SK-N-SH treated with all-trans-retinoic acid at 6 μM for 48 hours (cell line): ENCODE results near the gene SNUPN.

ENCODE experiments used
- ARNTL ChIP-seq: fragments of 450-650 bp; formaldehyde crosslinking; IDR thresholded peaks from 2 replicates; pipeline ENCODE4 v1.5.0; 2020; ENCODE audit warnings: low read depth, mild to moderate bottlenecking, moderate library complexity, borderline replicate concordance
- CSDC2 ChIP-seq: fragments of 250-450 bp; sonication (Bioruptor Pico); IDR thresholded peaks from 2 replicates; pipeline ENCODE4 v1.5.0; 2020; ENCODE audit warnings: mild to moderate bottlenecking, moderate library complexity
- TF ChIP-seq, protein P1 (sequence below): fragments of 250-450 bp; sonication (Bioruptor Pico); IDR thresholded peaks from 2 replicates; pipeline ENCODE4 v1.5.1; 2021; ENCODE audit warnings: mild to moderate bottlenecking, moderate library complexity

- TF ChIP-seq ARNTL (CRISPR knock-in tag) (no peak), CSDC2 (CRISPR knock-in tag) (no peak)
- TF ChIP-seq, protein P1, sequence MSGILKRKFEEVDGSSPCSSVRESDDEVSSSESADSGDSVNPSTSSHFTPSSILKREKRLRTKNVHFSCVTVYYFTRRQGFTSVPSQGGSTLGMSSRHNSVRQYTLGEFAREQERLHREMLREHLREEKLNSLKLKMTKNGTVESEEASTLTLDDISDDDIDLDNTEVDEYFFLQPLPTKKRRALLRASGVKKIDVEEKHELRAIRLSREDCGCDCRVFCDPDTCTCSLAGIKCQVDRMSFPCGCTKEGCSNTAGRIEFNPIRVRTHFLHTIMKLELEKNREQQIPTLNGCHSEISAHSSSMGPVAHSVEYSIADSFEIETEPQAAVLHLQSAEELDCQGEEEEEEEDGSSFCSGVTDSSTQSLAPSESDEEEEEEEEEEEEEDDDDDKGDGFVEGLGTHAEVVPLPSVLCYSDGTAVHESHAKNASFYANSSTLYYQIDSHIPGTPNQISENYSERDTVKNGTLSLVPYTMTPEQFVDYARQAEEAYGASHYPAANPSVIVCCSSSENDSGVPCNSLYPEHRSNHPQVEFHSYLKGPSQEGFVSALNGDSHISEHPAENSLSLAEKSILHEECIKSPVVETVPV (CRISPR knock-in tag), result no peak
Measured at GRCh38 chr15:75649848-75650247, 24.3 kb upstream of the SNUPN start.
